ENCODE results near the gene BCAS4. TPM values are rescaled to one million over a fixed set of nuclear protein-coding genes. Genes with fewer than 3 reads are reported as not detected.

BCAS4 gene
- total RNA-seq, 2 donors from 2014 or later: 9.5 to 25.2 TPM

- no peak for DNase-seq
- Mint-ChIP-seq H3K27ac (no peak overlapping the region), H3K9me3 (no peaks in the 10 kb centered on the region), H3K27me3 (ENCODE audit: insufficient read depth) (no peaks in the 10 kb centered on the region), H3K36me3 (ENCODE audit: low read depth) (no peaks in the 10 kb centered on the region), H3K4me1 (peaks cover 17% of the 10 kb centered on the region), H3K4me3 (no peak overlapping the region)
- Histone ChIP-seq H3K4me3 (ENCODE audit: low read length) (no peak overlapping the region), H3K9me3 (ENCODE audit: control insufficient read depth, low read length) (no peaks in the 10 kb centered on the region), H3K36me3 (ENCODE audit: control insufficient read depth, insufficient read depth, low read length) (no peaks in the 10 kb centered on the region), H3K4me1 (ENCODE audit: control insufficient read depth, insufficient read depth, low read length) (peaks cover 3% of the 10 kb centered on the region), H3K27me3 (ENCODE audit: control insufficient read depth, insufficient read depth, low read length, poor library complexity, severe bottlenecking) (no peaks in the 10 kb centered on the region), H3K27ac (ENCODE audit: low read depth, low read length) (no peak overlapping the region), H3K9ac (ENCODE audit: extremely low read depth, low read length, poor library complexity, severe bottlenecking) (no peak overlapping the region)
- 95 to 100% methylated on average over 5 to 9 of the region's 10 CpGs for WGBS, 2 experiments (ENCODE audit: insufficient coverage in 1 of 2, insufficient read length in 1 of 2)
- TF ChIP-seq CTCF (conservative IDR thresholded peaks at IDR 0.05): no peak
Observed at GRCh38 chr20:50813101-50813643, 18.3 kb downstream of the BCAS4 start.

DNA sequence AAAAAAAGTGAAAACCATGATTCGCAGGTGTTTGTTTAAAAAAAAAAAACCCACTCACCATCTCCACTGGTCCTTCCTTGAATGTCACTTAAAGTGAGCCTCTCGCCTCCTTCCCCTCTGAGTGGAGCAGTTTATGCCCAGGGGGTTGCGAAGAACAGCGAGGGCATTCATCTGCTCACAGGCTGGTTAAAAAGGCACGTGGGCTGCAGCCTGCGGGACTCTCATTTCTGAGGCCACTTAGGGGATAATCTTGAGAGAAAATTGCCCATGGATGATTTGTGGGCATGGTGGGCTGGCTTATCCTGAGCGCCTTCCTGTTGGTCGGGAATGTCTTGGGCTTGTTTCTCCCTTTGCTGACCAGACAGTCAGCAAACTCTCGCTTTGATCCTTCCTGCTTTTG lies 18.9 kb downstream of the BCAS4 start:
- 92 to 96% methylated on average over 5 to 9 of the region's 9 CpGs for WGBS, 2 experiments (ENCODE audit: insufficient coverage in 1 of 2, insufficient read length in 1 of 2)
- H3K27ac Mint-ChIP-seq: no peak overlapping the region

DNA sequence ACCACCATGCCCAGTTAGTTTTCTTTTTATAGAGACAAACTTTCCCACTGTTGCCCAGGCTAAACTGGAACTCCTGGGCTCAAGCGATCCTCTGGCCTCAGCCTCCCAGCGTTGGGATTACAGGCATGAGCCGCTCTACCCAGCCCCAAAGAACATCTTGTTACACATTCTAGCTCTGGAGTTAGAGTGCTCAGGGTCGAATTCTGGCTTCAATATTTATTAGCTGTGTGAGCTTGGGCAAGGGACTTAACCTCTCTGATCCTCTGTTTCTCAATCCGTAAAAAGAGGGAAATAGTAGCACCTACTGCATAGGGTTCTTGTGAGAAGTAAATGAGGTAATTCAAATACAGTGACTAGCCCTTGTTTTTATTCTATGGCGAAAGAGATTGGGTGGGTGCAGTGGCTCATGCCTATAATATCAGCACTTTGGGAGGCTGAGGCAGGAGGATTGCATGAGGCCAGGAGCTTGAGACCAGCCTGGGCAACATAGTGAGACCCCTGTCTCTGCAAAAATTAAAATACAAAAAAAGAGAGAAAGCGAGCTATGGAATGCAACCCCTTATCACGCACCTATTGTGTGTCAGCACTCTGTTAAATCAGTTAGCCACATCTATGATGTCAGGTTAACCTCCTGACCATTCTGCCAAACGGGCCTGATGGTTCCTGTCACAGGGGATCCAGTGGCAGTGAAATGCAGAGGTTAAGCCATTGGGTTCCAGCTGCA lies 19.7 kb downstream of the BCAS4 start:
- Histone ChIP-seq H3K9ac (ENCODE audit: extremely low read depth, low read length, poor library complexity, severe bottlenecking) (no peak overlapping the region), H3K4me3 (ENCODE audit: low read length) (no peak overlapping the region), H3K4me1 (ENCODE audit: control insufficient read depth, insufficient read depth, low read length) (peaks cover 3% of the 10 kb centered on the region), H3K9me3 (ENCODE audit: control insufficient read depth, low read length) (no peaks in the 10 kb centered on the region), H3K36me3 (ENCODE audit: control insufficient read depth, insufficient read depth, low read length) (no peaks in the 10 kb centered on the region), H3K27ac (ENCODE audit: low read depth, low read length) (no peak overlapping the region), H3K27me3 (ENCODE audit: control insufficient read depth, insufficient read depth, low read length, poor library complexity, severe bottlenecking) (no peaks in the 10 kb centered on the region)
- 81 to 82% methylated on average over 8 to 9 of the region's 9 CpGs for WGBS, 2 experiments (ENCODE audit: insufficient coverage in 1 of 2, insufficient read length in 1 of 2)
- Mint-ChIP-seq H3K4me1 (peaks cover 18% of the 10 kb centered on the region), H3K9me3 (no peaks in the 10 kb centered on the region), H3K4me3 (no peak overlapping the region), H3K36me3 (ENCODE audit: low read depth) (peaks cover 3% of the 10 kb centered on the region), H3K27me3 (ENCODE audit: insufficient read depth) (no peaks in the 10 kb centered on the region), H3K27ac (no peak overlapping the region)
- no peak for TF ChIP-seq CTCF (conservative IDR thresholded peaks at IDR 0.05)
- no peak for DNase-seq

More for the DNA sequence above, 18.9 kb downstream of the BCAS4 start:
- Mint-ChIP-seq H3K36me3 (ENCODE audit: low read depth) (peaks cover 3% of the 10 kb centered on the region), H3K9me3 (no peaks in the 10 kb centered on the region), H3K4me1 (peaks cover 18% of the 10 kb centered on the region), H3K27me3 (ENCODE audit: insufficient read depth) (no peaks in the 10 kb centered on the region), H3K4me3 (no peak overlapping the region)
- no peak for DNase-seq
- Histone ChIP-seq H3K36me3 (ENCODE audit: control insufficient read depth, insufficient read depth, low read length) (no peaks in the 10 kb centered on the region), H3K27ac (ENCODE audit: low read depth, low read length) (no peak overlapping the region), H3K9ac (ENCODE audit: extremely low read depth, low read length, poor library complexity, severe bottlenecking) (no peak overlapping the region), H3K9me3 (ENCODE audit: control insufficient read depth, low read length) (no peaks in the 10 kb centered on the region), H3K4me1 (ENCODE audit: control insufficient read depth, insufficient read depth, low read length) (peaks cover 3% of the 10 kb centered on the region), H3K27me3 (ENCODE audit: control insufficient read depth, insufficient read depth, low read length, poor library complexity, severe bottlenecking) (no peaks in the 10 kb centered on the region), H3K4me3 (ENCODE audit: low read length) (no peak overlapping the region)
- no peak for TF ChIP-seq CTCF (conservative IDR thresholded peaks at IDR 0.05)

Data from endodermal cell (in vitro differentiated cells).